OCI-LY3 (cell line): ENCODE results near the gene MUSK.

Source experiments
- CTCF ChIP-seq: fragments of 200-600, 300-600 bp; sonication (generic); IDR thresholded peaks from 2 replicates; pipeline ENCODE4 v1.5.1; 2014; ENCODE audit warnings: antibody characterized with exemption, low read length, low read depth
- EZH2phosphoT487 ChIP-seq: fragments of 200-600 bp; shearing (Covaris generic); IDR thresholded peaks from 2 replicates; pipeline ENCODE4 v1.6.1; 2018; ENCODE audit warnings: antibody characterized with exemption, mixed run types, low read depth

DNA sequence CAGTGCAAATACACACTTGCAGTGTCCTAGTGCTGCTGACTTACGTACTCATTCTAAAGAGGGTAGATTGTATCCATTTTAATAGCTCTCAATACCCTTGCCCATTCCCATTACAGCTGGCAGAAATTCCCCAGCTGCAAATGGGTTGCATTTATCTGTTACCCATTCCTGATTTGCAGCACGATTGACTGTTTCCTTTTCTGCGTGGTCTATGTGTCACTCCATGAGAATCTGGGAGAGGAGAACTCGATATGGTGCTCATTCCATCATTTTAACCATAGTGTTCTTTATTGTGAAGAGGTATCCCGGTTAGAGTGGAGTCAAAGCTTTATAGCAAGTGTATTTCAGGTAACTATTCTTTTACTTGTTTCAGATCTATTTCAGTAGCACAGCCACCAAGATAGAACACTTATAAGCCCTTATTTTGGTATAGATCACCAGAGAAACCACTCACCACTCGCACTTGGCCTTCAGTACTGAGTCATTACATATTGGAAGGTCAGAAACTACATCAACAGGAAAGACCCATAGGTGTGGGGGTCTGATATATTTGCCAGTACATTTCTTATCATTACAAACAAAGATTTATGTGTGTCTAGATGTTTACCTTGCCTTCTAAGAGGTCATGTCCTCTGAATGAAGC is 139.5 kb downstream of the MUSK start:
- no peak for TF ChIP-seq CTCF
- no peak for TF ChIP-seq EZH2phosphoT487
